RWPE1 (cell line): ENCODE measurements around the gene CYP26A1.

ENCODE experiments used
- CTCF ChIA-PET: fragments of 350-600 bp; sonication (Branson Sonifier 250); formaldehyde crosslinking; extraction: SDS; loops from one replicate; lab custom pipeline; 2021; lab: Yijun Ruan, JAX
- POLR2A ChIA-PET: fragments of 400-600 bp; formaldehyde crosslinking; extraction: SDS; loops from one replicate; lab custom pipeline; 2020; ENCODE audit warnings: antibody characterized with exemption; ENCODE audit not compliant: low non-redundant PET; lab: Yijun Ruan, JAX
- DNase-seq: peaks from one replicate; pipeline ENCODE4 v3.0.0; 2012; ENCODE audit warnings: low spot score
- H3K27ac ChIP-seq: fragments of 450-650 bp; 2 replicates; pipeline ENCODE4 v1.5.1; 2017
- CTCF ChIP-seq: fragments of 450-650 bp; conservative IDR thresholded peaks from 2 replicates; pipeline ENCODE4 v1.5.1; 2017; ENCODE audit warnings: low read depth, mild to moderate bottlenecking

CYP26A1 gene

GRCh38 chr10:93032809-93033137 is 40.9 kb upstream of the CYP26A1 start:
- CTCF ChIA-PET = interaction anchor here (0.6 to 0.7 kb wide), 2 partner anchors 17 to 148 kb away, joined by 3 to 5 read pairs; no protein-coding TSS in a partner anchor
- no peak for TF ChIP-seq CTCF
- DNase-seq = no peak
- H3K27ac ChIP-seq = no peak overlapping the region
- POLR2A ChIA-PET = no interaction called here

- POLR2A ChIA-PET = no interaction called here
- no peak overlapping the region for H3K27ac ChIP-seq
- CTCF ChIA-PET = interaction anchor here (0.7 to 0.9 kb wide), 3 partner anchors 31 to 1007 kb away, joined by 3 to 4 read pairs (median 4); no protein-coding TSS in a partner anchor
- no peak for DNase-seq
- TF ChIP-seq CTCF = no peak
Observed at GRCh38 chr10:93034426-93034825, 39.3 kb upstream of the CYP26A1 start.

- ChIA-PET CTCF (interaction anchor here (0.9 to 2.1 kb wide), 5 partner anchors 12 to 39 kb away, joined by 3 to 7 read pairs (median 4); no protein-coding TSS in a partner anchor), POLR2A (no interaction called here)
- no peak for TF ChIP-seq CTCF
- H3K27ac ChIP-seq = no peak overlapping the region
- no peak for DNase-seq
Observed at GRCh38 chr10:93039110-93039509, 34.6 kb upstream of the CYP26A1 start.

- TF ChIP-seq CTCF = no peak; the same call in 1 of the 2 replicates
- CTCF ChIA-PET = interaction anchor here (0.6 to 2.1 kb wide), 12 partner anchors 11 to 1200 kb away, joined by 3 to 7 read pairs (median 4); no protein-coding TSS in a partner anchor
Observed at GRCh38 chr10:93039721-93040120, 34.0 kb upstream of the CYP26A1 start.

GRCh38 chr10:93054486-93054885 is 19.2 kb upstream of the CYP26A1 start:
- no peak for DNase-seq
- ChIA-PET CTCF (no interaction called here), POLR2A (no interaction called here)
- no peak overlapping the region for H3K27ac ChIP-seq
- TF ChIP-seq CTCF = no peak

More at GRCh38 chr10:93039721-93040120, 34.0 kb upstream of the CYP26A1 start:
- POLR2A ChIA-PET = no interaction called here
- peak; percentile 48 for DNase-seq
- H3K27ac ChIP-seq = no peak overlapping the region

GRCh38 chr10:93058139-93058538 is 15.6 kb upstream of the CYP26A1 start:
- CTCF ChIA-PET = interaction anchor here (0.6 kb wide), 1 partner anchor 13 kb away, joined by 3 read pairs; no protein-coding TSS in a partner anchor
- DNase-seq = no peak
- POLR2A ChIA-PET = no interaction called here

More at GRCh38 chr10:93058139-93058538, 15.6 kb upstream of the CYP26A1 start:
- no peak overlapping the region for H3K27ac ChIP-seq
- TF ChIP-seq CTCF = no peak
